SU-DHL-6 (cell line): Measurements from ENCODE around the gene HOXB5.

Experiments
- CTCF ChIP-seq: fragments of 200-600 bp; sonication (generic); IDR thresholded peaks from one replicate; pipeline ENCODE4 v1.5.1; 2017; ENCODE audit warnings: antibody characterized with exemption, mild to moderate bottlenecking, low read length, moderate library complexity; ENCODE audit not compliant: insufficient read depth, poor library complexity, severe bottlenecking
- EZH2phosphoT487 ChIP-seq: fragments of 200-600 bp; sonication (generic), shearing (Covaris generic); conservative IDR thresholded peaks from 2 replicates; pipeline ENCODE4 v1.6.1; 2018; ENCODE audit warnings: mild to moderate bottlenecking, antibody characterized with exemption, low read length, moderate library complexity, mixed read lengths

GRCh38 chr17:48595278-48595999 is 1.9 kb upstream of the HOXB5 start:
- no peak for TF ChIP-seq CTCF
- no peak for TF ChIP-seq EZH2phosphoT487
